ENCODE measurements around the gene COL23A1.
"Not testable (repeated sequence)": the region's sequence is repeated elsewhere in the genome, so short reads cannot be mapped to it uniquely, and the experiment has no call there.

The COL23A1 gene

GRCh38 chr5:178499352-178499751 is 90.8 kb downstream of the COL23A1 start:
- no peak for DNase-seq

- DNase-seq, result no peak
These were observed 93.6 kb downstream of the COL23A1 start for GRCh38 chr5:178496642-178497041.

- no peak for DNase-seq
These were observed 94.0 kb downstream of the COL23A1 start for GRCh38 chr5:178496214-178496613.

GRCh38 chr5:178495706-178496105 is 94.5 kb downstream of the COL23A1 start:
- DNase-seq, result no peak

GRCh38 chr5:178492278-178492677 is 97.9 kb downstream of the COL23A1 start:
- DNase-seq, result no peak

- DNase-seq, result no peak
These were observed 99.1 kb downstream of the COL23A1 start for GRCh38 chr5:178490935-178491652.

- no peak for DNase-seq
These were observed 100.8 kb downstream of the COL23A1 start for GRCh38 chr5:178489271-178489976.

GRCh38 chr5:178488696-178489095 is 101.5 kb downstream of the COL23A1 start:
- DNase-seq, result no peak

- no peak for DNase-seq
These were observed 102.1 kb downstream of the COL23A1 start for GRCh38 chr5:178487911-178488600.

- not testable (repeated sequence) for DNase-seq
These were observed 103.2 kb downstream of the COL23A1 start for GRCh38 chr5:178486878-178487512.

- DNase-seq, result no peak
These were observed 104.0 kb downstream of the COL23A1 start for GRCh38 chr5:178486239-178486641.

GRCh38 chr5:178483620-178484019 is 106.6 kb downstream of the COL23A1 start:
- peak; percentile 31 for DNase-seq

- no peak for DNase-seq
These were observed 110.9 kb downstream of the COL23A1 start for GRCh38 chr5:178479261-178479660.

GRCh38 chr5:178478370-178478769 is 111.8 kb downstream of the COL23A1 start:
- DNase-seq, result no peak

- no peak for DNase-seq
These were observed 112.4 kb downstream of the COL23A1 start for GRCh38 chr5:178477802-178478201.

- DNase-seq, result no peak
These were observed 113.0 kb downstream of the COL23A1 start for GRCh38 chr5:178476972-178477754.

GRCh38 chr5:178476531-178476930 is 113.7 kb downstream of the COL23A1 start:
- DNase-seq, result no peak

- no peak for DNase-seq
These were observed 114.8 kb downstream of the COL23A1 start for GRCh38 chr5:178475422-178475821.

GRCh38 chr5:178474562-178475184 is 115.5 kb downstream of the COL23A1 start:
- no peak for DNase-seq

- no peak for DNase-seq
These were observed 116.3 kb downstream of the COL23A1 start for GRCh38 chr5:178473854-178474253.

GRCh38 chr5:178472138-178472537 is 118.1 kb downstream of the COL23A1 start:
- DNase-seq, result no peak

GRCh38 chr5:178471711-178472110 is 118.5 kb downstream of the COL23A1 start:
- no peak for DNase-seq
